ENCODE measurements around the gene GOLPH3.

The GOLPH3 gene

DNA sequence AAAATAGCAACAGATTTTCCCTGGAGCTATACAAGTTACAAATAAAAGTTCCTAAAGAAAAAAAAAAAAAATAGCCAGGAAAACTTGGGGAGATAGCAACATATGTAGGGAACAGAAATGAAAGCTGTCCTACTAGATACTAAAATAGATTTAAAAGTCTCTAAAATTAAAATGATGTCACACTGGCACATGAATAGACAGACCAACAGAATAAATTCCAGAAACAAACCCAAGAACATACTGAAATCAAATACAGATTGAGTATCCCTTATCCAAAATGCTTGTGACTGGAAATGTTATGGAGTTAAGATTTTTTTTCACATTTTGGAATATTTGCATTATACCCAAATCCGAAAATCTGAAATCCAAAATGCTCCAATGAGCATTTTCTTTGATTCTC, 23.8 kb downstream of the GOLPH3 start:
- TF ChIP-seq, protein P1, sequence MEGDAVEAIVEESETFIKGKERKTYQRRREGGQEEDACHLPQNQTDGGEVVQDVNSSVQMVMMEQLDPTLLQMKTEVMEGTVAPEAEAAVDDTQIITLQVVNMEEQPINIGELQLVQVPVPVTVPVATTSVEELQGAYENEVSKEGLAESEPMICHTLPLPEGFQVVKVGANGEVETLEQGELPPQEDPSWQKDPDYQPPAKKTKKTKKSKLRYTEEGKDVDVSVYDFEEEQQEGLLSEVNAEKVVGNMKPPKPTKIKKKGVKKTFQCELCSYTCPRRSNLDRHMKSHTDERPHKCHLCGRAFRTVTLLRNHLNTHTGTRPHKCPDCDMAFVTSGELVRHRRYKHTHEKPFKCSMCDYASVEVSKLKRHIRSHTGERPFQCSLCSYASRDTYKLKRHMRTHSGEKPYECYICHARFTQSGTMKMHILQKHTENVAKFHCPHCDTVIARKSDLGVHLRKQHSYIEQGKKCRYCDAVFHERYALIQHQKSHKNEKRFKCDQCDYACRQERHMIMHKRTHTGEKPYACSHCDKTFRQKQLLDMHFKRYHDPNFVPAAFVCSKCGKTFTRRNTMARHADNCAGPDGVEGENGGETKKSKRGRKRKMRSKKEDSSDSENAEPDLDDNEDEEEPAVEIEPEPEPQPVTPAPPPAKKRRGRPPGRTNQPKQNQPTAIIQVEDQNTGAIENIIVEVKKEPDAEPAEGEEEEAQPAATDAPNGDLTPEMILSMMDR (IDR thresholded peaks at IDR 0.05; ENCODE audit: low read length, missing control alignments) = no peak
- no peak for DNase-seq (ENCODE audit: low read depth)
- no peak overlapping the region for H3K4me3 ChIP-seq (replicated peaks; ENCODE audit: low read depth, low read length)

DNA sequence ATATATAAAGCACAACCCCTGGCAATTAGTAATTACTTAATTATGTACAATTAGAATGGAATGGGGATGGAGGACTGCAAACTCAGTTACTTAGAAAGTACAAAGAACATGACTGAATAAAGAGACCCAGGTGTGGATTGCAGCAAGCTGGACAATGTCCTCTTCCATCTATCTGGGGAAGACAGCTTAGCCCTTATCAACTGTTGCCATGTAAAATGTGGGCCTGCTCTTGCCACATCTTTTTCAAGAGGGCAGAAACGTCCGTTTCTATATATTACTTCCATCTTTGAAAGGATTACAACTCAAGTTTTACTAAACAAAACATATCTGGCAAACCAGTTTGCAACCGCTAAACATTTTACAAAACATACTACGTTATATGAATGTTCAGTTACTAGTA, 26.2 kb downstream of the GOLPH3 start:
- H3K4me3 ChIP-seq (replicated peaks; ENCODE audit: low read depth, low read length) = no peak overlapping the region
- DNase-seq (ENCODE audit: low read depth) = no peak
- TF ChIP-seq, protein P1 (IDR thresholded peaks at IDR 0.05; ENCODE audit: low read length, missing control alignments) = no peak

- no peak overlapping the region for H3K4me3 ChIP-seq (replicated peaks; ENCODE audit: low read depth, low read length)
- TF ChIP-seq, protein P1 (IDR thresholded peaks at IDR 0.05; ENCODE audit: low read length, missing control alignments) = no peak
- peak; percentile 55 for DNase-seq (ENCODE audit: low read depth)
Observed at GRCh38 chr5:32147236-32147635, 26.9 kb downstream of the GOLPH3 start.

DNA sequence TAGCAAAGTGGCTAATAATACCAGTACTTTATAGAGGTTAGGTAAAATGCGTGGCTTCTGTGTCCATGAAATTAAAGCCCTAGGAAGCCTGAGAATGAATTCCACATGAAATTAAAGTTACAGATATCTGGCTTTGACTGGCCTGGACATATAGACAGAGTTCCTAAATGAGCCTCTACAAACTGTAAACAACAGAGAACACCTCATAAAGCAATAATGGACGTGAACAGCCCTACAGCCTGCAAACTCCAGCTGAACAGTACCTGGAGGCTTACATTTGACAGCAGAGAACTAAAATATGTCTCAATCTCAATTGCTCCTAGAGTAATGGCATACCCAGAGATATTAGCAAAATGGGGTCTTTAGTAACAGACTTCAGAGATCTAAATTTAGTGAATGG, 28.7 kb downstream of the GOLPH3 start:
- TF ChIP-seq, protein P1 (IDR thresholded peaks at IDR 0.05; ENCODE audit: low read length, missing control alignments) = no peak
- no peak overlapping the region for H3K4me3 ChIP-seq (replicated peaks; ENCODE audit: low read depth, low read length)
- no peak for DNase-seq (ENCODE audit: low read depth)

GRCh38 chr5:32144378-32145207, 29.5 kb downstream of the GOLPH3 start:
- H3K4me3 ChIP-seq (replicated peaks; ENCODE audit: low read depth, low read length) = no peak overlapping the region
- TF ChIP-seq, protein P1 (IDR thresholded peaks at IDR 0.05; ENCODE audit: low read length, missing control alignments) = no peak
- no peak for DNase-seq (ENCODE audit: low read depth)

- TF ChIP-seq, protein P1 (IDR thresholded peaks at IDR 0.05; ENCODE audit: low read length, missing control alignments) = no peak
- no peak for DNase-seq (ENCODE audit: low read depth)
- H3K4me3 ChIP-seq (replicated peaks; ENCODE audit: low read depth, low read length) = no peak overlapping the region
Observed at GRCh38 chr5:32143617-32144377, 30.3 kb downstream of the GOLPH3 start.

Data from fibroblast of pulmonary artery (primary cell).